SK-N-SH (cell line): ENCODE measurements around the gene FFAR2.
A peak's percentile ranks its signal among the peaks of the same experiment; 100 is the strongest.

ENCODE experiments used
- CHD2 ChIP-seq: fragments of 150-350 bp; IDR thresholded peaks from 2 replicates; pipeline ENCODE4 v1.6.1; 2018; ENCODE audit warnings: low read length; ENCODE audit not compliant: partially characterized antibody
- ELF1 ChIP-seq: IDR thresholded peaks from 2 replicates; pipeline ENCODE4 v1.4.0; 2012
- EP300 ChIP-seq, 2 experiments: IDR thresholded peaks; 2 replicates each; pipeline versions ENCODE4 v1.4.0 to v1.6.1; 2012; ENCODE audit warnings: borderline replicate concordance in 1 of 2, low read depth in 1 of 2, low read length in 1 of 2
- EZH2phosphoT487 ChIP-seq: fragments of 200-600 bp; sonication (generic); IDR thresholded peaks from 2 replicates; pipeline ENCODE4 v1.6.1; 2017; ENCODE audit warnings: low read depth, mixed run types, mild to moderate bottlenecking, antibody characterized with exemption, moderate library complexity, borderline replicate concordance
- GABPA ChIP-seq: IDR thresholded peaks from 2 replicates; pipeline ENCODE4 v1.4.0; 2012; ENCODE audit warnings: low read depth, mild to moderate bottlenecking
- MXI1 ChIP-seq: IDR thresholded peaks from 2 replicates; pipeline ENCODE4 v1.6.1; 2012; ENCODE audit warnings: mild to moderate bottlenecking, low read depth, low read length, improper control_type of control experiment
- POLR2AphosphoS5 ChIP-seq: IDR thresholded peaks from 2 replicates; pipeline ENCODE4 v1.6.1; 2012; ENCODE audit warnings: low read depth, low read length
- RAD21 ChIP-seq: IDR thresholded peaks from 2 replicates; pipeline ENCODE4 v1.6.1; 2012; ENCODE audit warnings: mild to moderate bottlenecking, low read length
- TAF1 ChIP-seq: IDR thresholded peaks from 2 replicates; pipeline ENCODE4 v1.6.1; 2012; ENCODE audit warnings: low read depth, mild to moderate bottlenecking, low read length, moderate library complexity, borderline replicate concordance
- USF1 ChIP-seq: IDR thresholded peaks from 2 replicates; pipeline ENCODE4 v1.4.0; 2012; ENCODE audit warnings: low read depth, borderline replicate concordance
- YY1 ChIP-seq: IDR thresholded peaks from 2 replicates; pipeline ENCODE4 v1.4.0; 2012; ENCODE audit warnings: low read depth, mild to moderate bottlenecking
- TF ChIP-seq, protein P1 (sequence below): fragments of 200-600 bp; sonication (generic); IDR thresholded peaks from 2 replicates; pipeline ENCODE4 v1.6.1; 2017; ENCODE audit warnings: antibody characterized with exemption, mild to moderate bottlenecking, moderate library complexity
- TF ChIP-seq, protein P2 (sequence below): IDR thresholded peaks from 2 replicates; pipeline ENCODE4 v1.4.0; 2012; ENCODE audit warnings: low read depth

DNA sequence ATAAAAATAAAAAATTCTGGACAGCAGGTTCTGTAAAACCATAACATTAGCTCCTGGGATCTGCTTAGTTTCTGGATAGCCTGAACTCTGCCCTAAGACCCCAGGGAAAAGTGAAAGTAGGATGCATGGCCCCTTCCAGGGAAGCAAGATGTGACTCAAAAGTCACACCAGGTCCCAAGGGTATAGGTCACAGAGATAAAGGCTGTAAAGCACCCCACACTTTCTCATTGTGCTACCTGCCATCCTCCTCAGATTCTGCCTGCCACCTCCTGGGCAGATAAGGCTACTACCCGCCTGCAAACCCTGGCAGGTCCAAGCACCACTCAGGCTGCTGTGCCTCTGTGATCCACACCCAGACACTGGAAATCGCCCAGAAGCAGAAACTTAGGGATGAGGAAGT, 20.6 kb downstream of the FFAR2 start:
- TF ChIP-seq POLR2AphosphoS5: no peak
- TF ChIP-seq GABPA: no peak
- TF ChIP-seq, protein P1, sequence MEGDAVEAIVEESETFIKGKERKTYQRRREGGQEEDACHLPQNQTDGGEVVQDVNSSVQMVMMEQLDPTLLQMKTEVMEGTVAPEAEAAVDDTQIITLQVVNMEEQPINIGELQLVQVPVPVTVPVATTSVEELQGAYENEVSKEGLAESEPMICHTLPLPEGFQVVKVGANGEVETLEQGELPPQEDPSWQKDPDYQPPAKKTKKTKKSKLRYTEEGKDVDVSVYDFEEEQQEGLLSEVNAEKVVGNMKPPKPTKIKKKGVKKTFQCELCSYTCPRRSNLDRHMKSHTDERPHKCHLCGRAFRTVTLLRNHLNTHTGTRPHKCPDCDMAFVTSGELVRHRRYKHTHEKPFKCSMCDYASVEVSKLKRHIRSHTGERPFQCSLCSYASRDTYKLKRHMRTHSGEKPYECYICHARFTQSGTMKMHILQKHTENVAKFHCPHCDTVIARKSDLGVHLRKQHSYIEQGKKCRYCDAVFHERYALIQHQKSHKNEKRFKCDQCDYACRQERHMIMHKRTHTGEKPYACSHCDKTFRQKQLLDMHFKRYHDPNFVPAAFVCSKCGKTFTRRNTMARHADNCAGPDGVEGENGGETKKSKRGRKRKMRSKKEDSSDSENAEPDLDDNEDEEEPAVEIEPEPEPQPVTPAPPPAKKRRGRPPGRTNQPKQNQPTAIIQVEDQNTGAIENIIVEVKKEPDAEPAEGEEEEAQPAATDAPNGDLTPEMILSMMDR: peak; percentile 55
- no peak for TF ChIP-seq MXI1
- TF ChIP-seq CHD2: no peak
- no peak for TF ChIP-seq EP300 (IDR thresholded peaks at IDR 0.05; ENCODE audit: borderline replicate concordance in 1 of 2, low read depth in 1 of 2, low read length in 1 of 2)
- no peak for TF ChIP-seq ELF1
- no peak for TF ChIP-seq YY1
- TF ChIP-seq USF1: no peak
- TF ChIP-seq, protein P2, sequence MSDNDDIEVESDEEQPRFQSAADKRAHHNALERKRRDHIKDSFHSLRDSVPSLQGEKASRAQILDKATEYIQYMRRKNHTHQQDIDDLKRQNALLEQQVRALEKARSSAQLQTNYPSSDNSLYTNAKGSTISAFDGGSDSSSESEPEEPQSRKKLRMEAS: no peak
- no peak for TF ChIP-seq TAF1
- peak; percentile 56 for TF ChIP-seq RAD21
- TF ChIP-seq EZH2phosphoT487: no peak
